ENCODE data around the gene SORBS2.

- TF ChIP-seq CTCF (IDR thresholded peaks at IDR 0.05) = no peak
- TF ChIP-seq POLR2AphosphoS5 (IDR thresholded peaks at IDR 0.05) = no peak
- no peak for TF ChIP-seq POLR2A (IDR thresholded peaks at IDR 0.05)
- no peak for TF ChIP-seq EP300 (IDR thresholded peaks at IDR 0.05)
Observed at GRCh38 chr4:185728893-185729292, 83.1 kb downstream of the SORBS2 start.

Measured in suprapubic skin (tissue), 4 donors.